Measurements from ENCODE around the gene CCNO.
A peak's percentile ranks its signal among the peaks of the same experiment; 100 is the strongest.

Gene CCNO, protein sequence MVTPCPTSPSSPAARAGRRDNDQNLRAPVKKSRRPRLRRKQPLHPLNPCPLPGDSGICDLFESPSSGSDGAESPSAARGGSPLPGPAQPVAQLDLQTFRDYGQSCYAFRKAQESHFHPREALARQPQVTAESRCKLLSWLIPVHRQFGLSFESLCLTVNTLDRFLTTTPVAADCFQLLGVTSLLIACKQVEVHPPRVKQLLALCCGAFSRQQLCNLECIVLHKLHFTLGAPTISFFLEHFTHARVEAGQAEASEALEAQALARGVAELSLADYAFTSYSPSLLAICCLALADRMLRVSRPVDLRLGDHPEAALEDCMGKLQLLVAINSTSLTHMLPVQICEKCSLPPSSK

GRCh38 chr5:55232985-55233928 lies at the start of gene CCNO:
Gene CCNO, minus strand, starts transcription at chr5:55233608. Its CDS starts 85 bp downstream, at chr5:55233523.
- DNase-seq (ENCODE audit: low spot score), result peak; percentile 56

- no peak for DNase-seq (ENCODE audit: low spot score)
These were observed 45.4 kb upstream of the CCNO start for GRCh38 chr5:55278778-55279177.

- no peak for DNase-seq (ENCODE audit: low spot score)
These were observed 43.4 kb upstream of the CCNO start for GRCh38 chr5:55276771-55277170.

DNA sequence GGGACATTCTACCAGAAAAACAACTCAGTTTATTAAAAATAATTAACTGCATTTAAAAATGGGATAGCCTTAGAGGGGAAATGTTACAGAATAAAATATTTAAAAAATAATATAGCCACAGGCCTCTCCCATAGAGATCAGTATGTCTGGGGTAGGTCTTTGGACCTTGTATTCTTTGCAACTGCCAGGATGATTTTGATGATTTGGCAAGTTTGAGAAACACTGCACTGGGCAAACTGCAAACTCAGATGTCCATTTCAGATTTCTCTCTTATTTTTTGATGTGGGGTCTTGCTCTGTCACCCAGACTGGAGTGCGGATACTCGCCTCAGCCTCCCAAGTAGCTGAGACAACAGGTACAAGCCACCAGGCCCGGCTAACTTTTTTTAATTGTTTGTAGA lies 24.9 kb upstream of the CCNO start:
- DNase-seq (ENCODE audit: low spot score), result no peak

DNA sequence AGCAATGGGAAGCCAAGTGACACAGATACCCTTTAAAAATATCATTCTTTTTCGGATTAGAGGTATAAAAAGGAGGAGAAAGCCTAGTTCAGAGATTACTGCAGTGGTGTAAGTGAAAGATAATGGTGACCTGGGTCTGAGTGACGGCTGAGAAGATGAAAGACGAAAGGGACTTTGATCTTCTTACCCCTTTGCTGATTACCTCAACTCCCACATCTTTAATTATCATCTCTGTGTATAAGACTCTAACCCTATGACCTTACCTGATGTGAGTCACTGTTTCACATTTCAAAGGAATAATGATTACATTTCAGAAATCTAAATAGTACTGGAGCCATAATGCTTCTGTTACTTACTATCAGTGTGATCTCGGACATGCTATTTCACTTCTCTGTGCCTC lies 21.4 kb upstream of the CCNO start:
- DNase-seq (ENCODE audit: low spot score), result no peak

- DNase-seq (ENCODE audit: low spot score), result no peak
These were observed 16.7 kb upstream of the CCNO start for GRCh38 chr5:55250064-55250463.

GRCh38 chr5:55241746-55242145 lies 8.3 kb upstream of the CCNO start:
- DNase-seq (ENCODE audit: low spot score), result no peak

DNA sequence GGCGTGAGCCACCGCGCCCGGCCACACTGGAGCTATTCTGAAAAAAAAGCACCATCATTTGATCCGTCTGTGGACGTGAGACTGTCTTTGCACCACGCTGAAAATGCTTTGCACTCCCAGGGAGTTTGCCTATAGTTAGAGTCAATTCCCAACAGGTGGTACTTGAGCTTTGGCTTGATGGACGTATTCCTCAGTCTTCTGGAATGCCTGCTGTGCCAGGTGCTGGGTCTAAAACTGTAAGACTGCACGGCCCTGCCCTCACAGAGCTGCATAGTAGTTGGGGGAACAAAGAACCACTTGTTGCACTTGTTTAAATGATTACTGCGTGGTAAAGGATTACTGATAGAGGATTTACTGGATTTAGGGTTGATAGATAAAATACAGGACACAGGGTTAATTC lies 3.4 kb upstream of the CCNO start:
- no peak for DNase-seq (ENCODE audit: low spot score)

DNA sequence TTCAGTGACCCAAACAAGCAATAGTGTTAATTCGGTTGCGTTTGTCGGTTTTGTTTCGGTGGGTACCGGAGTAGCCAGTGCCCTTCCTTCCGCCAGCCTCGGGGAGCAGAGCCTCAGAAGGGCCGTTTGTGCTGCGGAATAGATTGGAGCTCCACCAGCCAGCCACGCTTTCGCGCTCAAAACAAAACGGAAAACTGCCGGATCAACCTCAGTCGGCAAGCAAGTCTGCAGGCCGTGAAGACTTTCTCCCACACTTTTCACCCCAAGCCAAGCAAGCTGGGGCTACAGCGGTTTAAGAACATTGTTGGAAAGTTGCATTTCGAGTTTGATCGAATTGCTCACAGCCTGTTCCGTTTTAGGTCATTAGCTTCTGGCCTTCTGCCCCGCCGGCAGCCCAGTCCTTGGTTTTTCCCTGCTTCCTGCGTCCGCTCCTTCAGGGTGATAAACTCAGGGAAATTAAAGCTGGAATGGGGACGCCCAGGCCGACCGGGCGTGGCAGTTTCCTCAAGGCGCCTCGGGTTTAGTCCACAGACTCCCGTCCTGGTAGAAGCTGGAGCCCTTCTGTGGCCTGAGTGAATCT lies 803 bp upstream of the CCNO start:
- no peak for DNase-seq (ENCODE audit: low spot score)

DNA sequence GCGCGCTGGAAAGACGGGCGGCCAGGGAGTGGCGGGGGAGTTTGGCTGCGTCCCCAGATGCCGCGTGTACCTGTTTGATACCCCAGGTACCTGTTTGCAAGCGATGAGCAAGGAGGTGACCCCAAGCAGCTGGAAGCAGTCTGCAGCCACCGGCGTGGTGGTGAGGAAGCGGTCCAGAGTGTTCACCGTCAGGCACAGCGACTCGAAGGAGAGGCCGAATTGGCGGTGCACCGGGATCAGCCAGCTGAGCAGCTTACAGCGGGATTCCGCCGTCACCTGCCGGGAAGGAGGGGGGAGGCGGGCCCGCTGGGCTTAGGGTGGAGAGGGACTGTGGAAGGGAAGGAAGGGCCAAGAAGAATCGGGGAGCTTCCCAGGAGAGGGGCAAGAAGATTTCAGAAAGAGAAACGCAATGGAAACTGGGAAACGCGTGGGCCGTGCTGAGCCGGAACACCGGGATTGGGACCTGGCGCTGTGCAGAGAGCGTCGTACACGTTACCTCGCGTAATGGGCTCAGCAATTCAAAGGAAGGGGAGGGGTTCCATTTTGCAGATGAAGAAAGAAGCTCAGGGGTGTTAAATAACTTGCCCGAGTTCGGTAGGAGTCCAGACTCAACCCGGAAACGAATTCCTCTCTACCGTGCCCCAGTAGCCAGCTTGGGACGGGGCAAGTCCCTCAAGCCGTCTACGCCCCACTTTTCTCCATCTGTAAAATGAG lies 980 bp downstream of the CCNO start:
- DNase-seq (ENCODE audit: low spot score), result no peak

DNA sequence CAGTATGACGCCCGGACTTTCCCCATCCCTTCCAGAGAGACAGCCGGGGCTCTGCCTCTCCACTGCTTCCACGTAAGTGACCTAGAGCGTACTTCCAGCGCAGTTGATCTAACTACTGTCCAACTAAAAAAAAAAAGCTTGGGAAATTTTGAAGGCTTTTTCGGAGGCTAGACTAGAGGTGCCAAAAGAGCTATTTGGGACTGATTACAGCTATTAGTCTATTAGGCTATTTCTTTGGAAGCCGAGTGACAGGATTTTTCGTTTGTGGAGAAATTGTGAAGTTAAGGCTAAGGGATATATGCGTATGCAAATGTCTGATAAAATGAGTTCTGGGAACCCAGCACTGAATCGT lies 1.5 kb downstream of the CCNO start:
- no peak for DNase-seq (ENCODE audit: low spot score)

DNA sequence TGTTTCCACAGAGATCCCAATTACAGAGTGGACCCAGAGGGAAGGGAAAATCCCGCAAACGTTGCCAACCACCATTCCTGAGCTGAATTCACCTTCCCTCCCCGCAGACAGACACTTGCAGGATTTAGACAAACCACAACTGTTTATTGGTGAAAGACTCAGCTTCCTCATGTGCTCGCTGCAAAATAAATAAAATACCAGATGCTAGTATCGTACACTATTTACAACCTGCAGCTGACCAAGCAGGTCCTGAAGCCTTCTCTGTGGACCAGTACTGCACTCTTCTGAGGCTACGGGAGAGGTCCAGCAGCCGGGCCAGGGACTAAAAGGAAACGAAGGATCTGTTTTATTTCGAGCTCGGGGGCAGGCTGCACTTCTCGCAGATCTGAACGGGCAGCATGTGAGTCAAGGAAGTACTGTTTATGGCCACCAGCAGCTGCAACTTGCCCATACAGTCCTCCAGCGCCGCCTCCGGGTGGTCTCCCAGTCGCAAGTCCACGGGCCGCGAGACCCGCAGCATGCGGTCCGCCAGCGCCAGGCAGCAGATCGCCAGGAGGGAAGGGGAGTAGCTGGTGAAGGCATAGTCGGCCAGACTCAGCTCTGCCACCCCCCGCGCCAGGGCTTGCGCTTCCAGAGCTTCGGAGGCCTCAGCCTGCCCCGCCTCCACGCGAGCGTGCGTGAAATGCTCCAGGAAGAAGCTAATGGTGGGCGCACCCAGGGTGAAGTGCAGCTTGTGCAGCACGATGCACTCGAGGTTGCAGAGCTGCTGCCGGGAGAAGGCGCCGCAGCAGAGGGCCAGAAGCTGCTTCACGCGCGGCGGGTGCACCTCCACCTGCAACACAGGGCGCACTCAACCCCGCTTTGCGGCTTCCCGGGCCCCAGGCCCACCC lies 2.1 kb downstream of the CCNO start:
- DNase-seq (ENCODE audit: low spot score), result no peak

GRCh38 chr5:55230086-55230629 lies 3.2 kb downstream of the CCNO start:
- no peak for DNase-seq (ENCODE audit: low spot score)

DNA sequence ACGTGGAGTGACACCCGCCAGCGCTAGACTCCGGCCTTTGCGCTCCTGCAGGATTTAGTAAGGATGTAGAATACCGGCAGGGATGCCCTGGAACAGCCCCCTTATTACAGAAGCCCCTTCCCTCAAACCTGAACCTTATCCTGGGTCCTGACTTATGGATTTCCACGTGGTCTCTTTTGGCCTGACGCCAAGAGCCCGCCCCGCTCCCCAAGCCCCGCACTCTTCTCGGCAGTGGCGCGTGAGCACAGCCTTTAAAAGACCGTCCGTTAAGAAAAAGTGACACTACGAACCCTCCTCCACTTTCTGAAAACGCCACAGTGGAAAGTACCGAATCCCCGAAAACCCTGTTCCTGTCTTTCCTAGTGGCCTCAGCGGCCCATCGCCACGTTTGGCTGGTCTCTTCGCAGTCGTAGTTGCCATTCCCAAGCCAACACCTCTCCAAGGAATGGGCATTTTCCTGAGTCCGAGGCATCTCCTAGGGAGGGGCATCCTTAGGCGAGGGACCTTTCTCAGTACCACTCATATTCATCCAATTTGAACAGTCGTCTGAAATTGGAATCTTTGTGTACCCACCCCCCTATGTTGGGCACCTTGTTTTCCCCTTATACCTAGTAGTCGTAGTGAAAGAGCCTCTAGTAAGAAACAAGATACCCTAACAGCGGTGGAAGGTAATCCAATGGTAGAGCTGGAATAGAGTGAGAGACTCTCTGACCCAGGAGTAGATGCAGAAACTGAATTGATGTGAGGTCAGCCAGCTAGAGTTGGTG lies 5.6 kb downstream of the CCNO start:
- no peak for DNase-seq (ENCODE audit: low spot score)

DNA sequence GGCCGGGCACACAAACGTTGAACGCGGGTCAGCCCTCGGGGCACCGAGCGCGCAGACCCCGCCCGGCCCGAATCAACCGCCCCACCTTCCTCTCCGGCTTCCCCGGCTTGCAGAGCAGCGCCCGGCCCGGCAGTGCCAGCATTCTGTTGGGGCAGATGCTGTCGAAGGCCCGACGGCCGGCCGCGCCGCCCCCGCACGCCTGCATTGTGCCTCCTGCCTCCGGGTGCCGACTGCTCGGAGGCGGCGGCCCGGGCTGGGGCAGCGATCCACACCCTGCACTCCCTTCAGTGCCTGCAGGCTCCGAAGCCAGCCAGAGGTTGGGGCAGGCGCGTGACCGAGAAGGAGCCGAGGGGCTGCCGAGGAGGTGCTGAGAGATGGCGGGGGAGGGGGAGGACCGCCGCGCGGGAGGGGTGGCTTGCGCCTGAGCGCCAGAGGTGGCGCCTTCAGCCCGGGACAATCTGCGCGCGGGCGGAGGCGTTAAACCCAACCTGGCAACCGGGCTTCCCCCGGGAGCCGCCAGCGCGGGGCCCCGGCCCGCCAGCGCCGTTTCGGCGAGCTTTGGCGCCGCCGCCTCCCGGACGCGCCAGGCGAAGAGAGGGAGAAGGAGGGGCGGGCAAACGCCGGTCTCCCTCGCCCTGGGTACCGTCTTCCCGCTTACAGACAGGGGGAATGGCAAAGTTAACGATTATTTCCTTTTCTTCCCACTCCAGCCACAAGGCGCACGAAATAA lies 6.3 kb downstream of the CCNO start, which contains the start of gene MCIDAS:
TSS of gene MCIDAS (minus strand) at position 382 of the 730 bp plus-strand sequence. CDS start at position 205, 177 bp downstream.
- DNase-seq (ENCODE audit: low spot score), result peak; percentile 27

DNA sequence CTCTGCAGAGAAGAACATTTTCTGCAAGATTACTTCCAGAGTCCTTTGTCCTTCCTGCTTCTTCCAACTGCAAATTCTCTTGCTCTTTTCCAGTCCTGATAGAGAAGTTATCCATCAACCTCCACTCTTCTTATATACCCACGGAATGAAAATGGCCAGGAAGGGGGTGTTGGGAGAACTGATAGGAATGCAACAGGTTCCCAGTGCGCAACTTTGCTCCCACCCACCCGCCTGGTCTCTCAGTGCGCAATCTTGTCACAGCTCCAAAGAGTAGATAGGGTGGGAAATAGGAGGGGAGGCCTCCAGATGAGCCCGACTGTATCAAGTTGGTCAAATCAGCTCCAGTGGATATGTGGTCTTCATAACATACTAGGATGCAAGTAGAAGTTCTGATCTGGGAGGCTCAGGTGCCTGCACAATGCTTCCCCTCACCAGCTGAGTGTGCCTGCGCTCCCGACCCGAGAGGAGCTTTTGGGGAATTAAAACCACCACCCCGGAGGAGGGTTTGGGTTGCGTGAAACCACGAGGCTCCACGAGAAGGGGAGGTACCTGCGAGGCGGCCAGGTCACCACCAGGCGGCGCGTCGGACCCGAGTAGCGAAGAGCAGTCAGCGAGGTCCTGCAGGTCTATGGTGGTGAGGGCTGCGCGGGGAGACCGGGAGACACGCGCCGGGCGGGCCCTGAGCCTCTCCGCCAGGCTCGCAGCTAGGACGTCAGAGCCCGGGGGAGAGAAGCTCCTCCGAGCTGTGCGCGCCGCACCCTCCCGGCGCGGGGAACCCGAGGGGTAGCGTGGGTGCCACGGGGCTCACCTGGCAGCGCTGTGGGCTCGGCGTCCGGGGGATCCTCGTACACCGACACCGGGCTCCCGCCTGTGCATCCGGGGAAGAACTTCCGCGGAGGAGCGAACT lies 7.1 kb downstream of the CCNO start:
- peak; percentile 26 for DNase-seq (ENCODE audit: low spot score)

DNA sequence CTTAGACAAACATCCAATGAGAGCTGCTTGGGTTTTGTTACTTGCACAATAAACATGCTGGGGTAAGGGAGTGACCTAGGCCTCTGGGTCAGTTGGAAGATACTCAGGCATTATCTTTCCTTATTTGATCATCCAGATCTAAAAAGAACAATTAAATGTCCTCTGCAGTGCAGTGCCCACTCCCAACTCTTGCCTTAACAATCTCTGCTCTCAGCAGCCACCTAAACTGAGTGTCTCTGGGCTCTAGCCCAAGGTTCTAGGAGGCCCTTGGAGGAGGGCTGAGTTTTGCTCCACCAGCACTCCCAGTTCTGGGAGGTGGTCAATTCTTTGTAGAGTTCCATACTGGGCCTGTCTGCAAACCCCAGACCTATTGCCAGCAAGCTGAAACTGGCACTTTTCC lies 8.1 kb downstream of the CCNO start:
- no peak for DNase-seq (ENCODE audit: low spot score)

- no peak for DNase-seq (ENCODE audit: low spot score)
These were observed 9.6 kb downstream of the CCNO start for GRCh38 chr5:55223812-55224240.
